Measurements from ENCODE around the gene UGT1A9. TPM values are rescaled to one million over a fixed set of nuclear protein-coding genes. Genes with fewer than 3 reads are reported as not detected.

Gene UGT1A9
- total RNA-seq (2012; rRNA removed), result not detected in 2 replicates
- polyA plus RNA-seq (2012; rRNA removed), result not detected in 2 replicates
- polyA plus RNA-seq (2012; cell fraction: cytosol; rRNA removed), result not detected in 2 replicates
- not detected in 2 replicates for polyA plus RNA-seq (2012; cell fraction: nucleus; rRNA removed; ENCODE audit: low replicate concordance)
- Bru-seq, nascent RNA, result not detected
- not detected for BruChase-seq, experiment 1, labeled RNA remaining after a 6-hour chase
- not detected for BruChase-seq, experiment 2, labeled RNA remaining after a 2-hour chase
- long read RNA-seq, result 0 reads

DNA sequence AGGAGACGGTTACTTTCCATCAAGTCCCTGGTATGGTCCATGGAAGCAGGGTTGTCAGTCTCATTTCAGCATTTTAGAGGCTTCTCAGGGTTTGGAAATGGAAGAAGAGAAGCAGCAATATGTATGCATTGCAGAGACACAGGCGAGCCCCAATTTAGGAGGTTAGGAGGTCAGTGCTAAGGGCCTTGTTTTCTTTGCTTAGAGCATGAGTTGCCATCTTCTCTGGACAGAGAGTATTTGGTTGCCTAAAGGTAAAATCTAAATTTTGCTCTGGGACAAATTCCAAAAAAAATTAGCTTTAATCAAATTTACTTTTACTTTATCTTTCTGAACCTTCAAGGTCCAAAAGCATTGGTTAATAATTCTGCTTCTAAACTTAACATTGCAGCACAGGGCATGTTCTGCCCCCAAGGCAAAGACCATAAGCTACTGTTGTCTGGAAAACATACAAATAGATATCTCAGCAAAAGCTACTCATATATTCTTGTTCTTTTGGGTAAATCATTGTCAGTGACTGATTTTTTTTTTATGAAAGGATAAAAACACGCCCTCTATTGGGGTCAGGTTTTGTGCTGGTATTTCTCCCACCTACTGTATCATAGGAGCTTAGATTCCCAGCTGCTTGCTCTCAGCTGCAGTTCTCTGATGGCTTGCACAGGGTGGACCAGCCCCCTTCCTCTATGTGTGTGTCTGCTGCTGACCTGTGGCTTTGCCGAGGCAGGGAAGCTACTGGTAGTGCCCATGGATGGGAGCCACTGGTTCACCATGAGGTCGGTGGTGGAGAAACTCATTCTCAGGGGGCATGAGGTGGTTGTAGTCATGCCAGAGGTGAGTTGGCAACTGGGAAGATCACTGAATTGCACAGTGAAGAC is at the start of gene UGT1A9:
Gene UGT1A9 (plus strand): TSS at position 609 of the 872 bp plus-strand sequence. CDS start 37 bp downstream, at position 646.
- Histone ChIP-seq H3K4ac (ENCODE audit: low read depth, low read length) (no peak within 1 kb of the TSS), H3K9me1 (ENCODE audit: insufficient read depth, low read length) (no peaks in the 10 kb centered on the region), H2BK5ac (ENCODE audit: low read depth, low read length, poor library complexity, severe bottlenecking) (no peak within 1 kb of the TSS), H3K14ac (replicated peaks; ENCODE audit: low read depth, low read length) (no peak within 1 kb of the TSS), H4K91ac (ENCODE audit: insufficient read depth, low read depth, low read length) (no peak within 1 kb of the TSS), H3K4me3 (ENCODE audit: insufficient read depth, low read depth, low read length) (no peak within 1 kb of the TSS), H4K5ac (ENCODE audit: low read depth, low read length) (no peak within 1 kb of the TSS), H3K4me1 (ENCODE audit: control insufficient read depth, insufficient read depth, low read length) (no peaks in the 10 kb centered on the region), H2AK9ac (replicated peaks; ENCODE audit: low read depth, low read length, poor library complexity) (no peak within 1 kb of the TSS), H2BK120ac (ENCODE audit: low read depth, low read length) (no peak within 1 kb of the TSS), H2AFZ (replicated peaks; ENCODE audit: low read length, poor library complexity) (no peak within 1 kb of the TSS), H3K23ac (ENCODE audit: low read depth, low read length) (no peak within 1 kb of the TSS), H3K9me3 (ENCODE audit: control insufficient read depth, insufficient read depth, low read length) (no peaks in the 10 kb centered on the region), H3K4me2 (ENCODE audit: low read depth, low read length) (no peak within 1 kb of the TSS), H4K8ac (ENCODE audit: low read depth in 2 of 2, low read length in 2 of 2) (no peak within 1 kb of the TSS), H3K79me1 (ENCODE audit: low read depth in 1 of 2, low read length in 2 of 2) (no peaks in the 10 kb centered on the region), H3K36me3 (ENCODE audit: control insufficient read depth, insufficient read depth, low read length) (no peaks in the 10 kb centered on the region), H4K20me1 (ENCODE audit: insufficient read depth, low read length) (no peaks in the 10 kb centered on the region), H3K27ac (ENCODE audit: insufficient read depth, low read length) (no peak within 1 kb of the TSS), H3K27me3 (ENCODE audit: control insufficient read depth, insufficient read depth, low read length) (no peaks in the 10 kb centered on the region), H3K56ac (ENCODE audit: extremely low read depth, insufficient read depth, low read length) (no peak within 1 kb of the TSS), H3K18ac (ENCODE audit: low read depth, low read length) (no peak within 1 kb of the TSS), H2BK15ac (ENCODE audit: low read depth, low read length) (no peak within 1 kb of the TSS), H3K9ac (ENCODE audit: low read depth, low read length) (no peak within 1 kb of the TSS), H2AK5ac (ENCODE audit: low read depth, low read length) (no peak within 1 kb of the TSS), H2BK20ac (ENCODE audit: low read depth, low read length) (no peak within 1 kb of the TSS)
- in situ Hi-C loops (cut with MboI; ENCODE audit: low sequenced_read_pairs), result no loop called here
- TF ChIP-seq BHLHE40 (IDR thresholded peaks at IDR 0.05; ENCODE audit: low read depth, low read length) (no peak), POLR2A (IDR thresholded peaks at IDR 0.05; ENCODE audit: low read depth, low read length) (no peak), RCOR1 (IDR thresholded peaks at IDR 0.05; ENCODE audit: insufficient replicate concordance, low read length) (no peak), SMC3 (IDR thresholded peaks at IDR 0.05; ENCODE audit: low read depth, low read length) (no peak), RAD21 (IDR thresholded peaks at IDR 0.05; ENCODE audit: low read length) (no peak), RFX5 (IDR thresholded peaks at IDR 0.05; ENCODE audit: low read depth, low read length) (no peak), MAFK (IDR thresholded peaks at IDR 0.05; ENCODE audit: low read depth, low read length) (no peak), FOS (IDR thresholded peaks at IDR 0.05; ENCODE audit: low read depth, low read length) (no peak), MAZ (IDR thresholded peaks at IDR 0.05; ENCODE audit: borderline replicate concordance, low read depth, low read length) (no peak)
- TF ChIP-seq, protein P1, sequence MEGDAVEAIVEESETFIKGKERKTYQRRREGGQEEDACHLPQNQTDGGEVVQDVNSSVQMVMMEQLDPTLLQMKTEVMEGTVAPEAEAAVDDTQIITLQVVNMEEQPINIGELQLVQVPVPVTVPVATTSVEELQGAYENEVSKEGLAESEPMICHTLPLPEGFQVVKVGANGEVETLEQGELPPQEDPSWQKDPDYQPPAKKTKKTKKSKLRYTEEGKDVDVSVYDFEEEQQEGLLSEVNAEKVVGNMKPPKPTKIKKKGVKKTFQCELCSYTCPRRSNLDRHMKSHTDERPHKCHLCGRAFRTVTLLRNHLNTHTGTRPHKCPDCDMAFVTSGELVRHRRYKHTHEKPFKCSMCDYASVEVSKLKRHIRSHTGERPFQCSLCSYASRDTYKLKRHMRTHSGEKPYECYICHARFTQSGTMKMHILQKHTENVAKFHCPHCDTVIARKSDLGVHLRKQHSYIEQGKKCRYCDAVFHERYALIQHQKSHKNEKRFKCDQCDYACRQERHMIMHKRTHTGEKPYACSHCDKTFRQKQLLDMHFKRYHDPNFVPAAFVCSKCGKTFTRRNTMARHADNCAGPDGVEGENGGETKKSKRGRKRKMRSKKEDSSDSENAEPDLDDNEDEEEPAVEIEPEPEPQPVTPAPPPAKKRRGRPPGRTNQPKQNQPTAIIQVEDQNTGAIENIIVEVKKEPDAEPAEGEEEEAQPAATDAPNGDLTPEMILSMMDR (conservative IDR thresholded peaks at IDR 0.05; ENCODE audit: low read depth, low read length), result no peak
- intact Hi-C loops (cut with micrococcal nuclease), result no loop called here
- ChIA-PET CTCF (no interaction called here), POLR2A (ENCODE audit: unreplicated experiment) (no interaction called here)
- DNase-seq, result no peak
- WGBS, 2 experiments (ENCODE audit: extremely low coverage in 2 of 2, insufficient read length in 1 of 2), result no CpG with 5 or more reads among the region's 5 CpGs
- no peak for ATAC-seq (ENCODE audit: low read depth)
- dilution Hi-C loops (cut with HindIII; ENCODE audit: low sequenced_read_pairs, unreplicated experiment), result no loop called here
- no TSS peak for BruUV-seq (replicated peaks)
